HepG2 (cell line): Measurements from ENCODE around the gene NFATC1. TPM values are rescaled to one million over a fixed set of nuclear protein-coding genes. Genes with fewer than 3 reads are reported as not detected.

Experiments
- ATAC-seq: fragments of 200-7000 bp; cut with Tn5 transposase; 3 replicates; pipeline ENCODE4 v1.9.1; 2020; ENCODE audit warnings: mild to moderate bottlenecking, moderate library complexity
- BruUV-seq: library from RNA; stranded (reverse); fragments of 400-500 nt; replicated peaks from 2 replicates; lab custom pipeline; 2021; lab: Mats Ljungman, UMichigan
- CTCF ChIA-PET: fragments of 300-600 bp; formaldehyde crosslinking; extraction: SDS; loops from one replicate; lab custom pipeline; 2021; ENCODE audit warnings: low total read pairs, inconsistent platforms, low intra/inter-chr PET ratio; lab: Yijun Ruan, JAX
- POLR2A ChIA-PET: fragments of 350-600 bp; sonication (Branson Sonifier 250); formaldehyde crosslinking; loops from one replicate; lab custom pipeline; 2020; ENCODE audit warnings: antibody characterized with exemption, inconsistent platforms; lab: Yijun Ruan, JAX
- DNase-seq: peaks from one replicate; pipeline ENCODE4 v3.0.0-alpha.2; 2015; ENCODE audit warnings: low spot score
- FAIRE-seq: peaks from 3 replicates; lab custom pipeline; 2011; peaks lifted over from hg19 to GRCh38; lab: Jason Lieb, UNC
- H2AFZ ChIP-seq: one replicate; pipeline ENCODE4 v1.6.1; 2011; ENCODE audit warnings: low read length, inconsistent platforms
- H3K27ac ChIP-seq: fragments of 300-600 bp; 3 replicates; pipeline ENCODE4 v1.8.0; 2011; ENCODE audit warnings: mixed run types, mild to moderate bottlenecking, mixed read lengths, low read length, inconsistent platforms; ENCODE audit not compliant: insufficient read depth; ENCODE audit errors: extremely low read length
- H3K27me3 ChIP-seq, 2 experiments: fragments of 200-600 bp in 1 of 2; 2 replicates in 1 of 2; 3 replicates in 1 of 2; pipeline versions ENCODE4 v1.6.0 to v1.8.0; 2011; ENCODE audit warnings: low read length in 2 of 2, mild to moderate bottlenecking in 2 of 2, moderate library complexity in 2 of 2, inconsistent platforms in 1 of 2; ENCODE audit not compliant: insufficient read depth in 2 of 2, control insufficient read depth in 1 of 2
- H3K36me3 ChIP-seq, 2 experiments: fragments of 200-600 bp in 1 of 2; replicated peaks in 1 of 2; 2 replicates in 1 of 2; 3 replicates in 1 of 2; pipeline versions ENCODE4 v1.5.1 to v1.8.0; 2011; ENCODE audit warnings: low read length in 2 of 2, inconsistent platforms in 1 of 2; ENCODE audit not compliant: insufficient read depth in 2 of 2, control insufficient read depth in 1 of 2
- H3K4me1 ChIP-seq: 2 replicates; pipeline ENCODE4 v1.5.1; 2012; ENCODE audit warnings: low read length, inconsistent platforms; ENCODE audit not compliant: insufficient read depth
- H3K4me2 ChIP-seq: 2 replicates; pipeline ENCODE4 v1.6.0; 2011; ENCODE audit warnings: low read depth, low read length, inconsistent platforms
- H3K4me3 ChIP-seq, 3 experiments: fragments of 200-600 bp in 1 of 3; sonication (generic), shearing (Covaris generic) in 1 of 3; replicated peaks in 1 of 3; 2 replicates each; pipeline ENCODE4 v1.5.1; 2011 to 2016; ENCODE audit warnings: low read length in 3 of 3, inconsistent platforms in 2 of 3, low read depth in 2 of 3, mild to moderate bottlenecking in 2 of 3, control low read depth in 1 of 3, mixed read lengths in 1 of 3; ENCODE audit not compliant: insufficient read depth in 1 of 3
- H3K79me2 ChIP-seq: one replicate; pipeline ENCODE4 v1.6.1; 2011; ENCODE audit warnings: low read length, inconsistent platforms; ENCODE audit not compliant: insufficient read depth
- H3K9ac ChIP-seq: 2 replicates; pipeline ENCODE4 v1.6.0; 2011; ENCODE audit warnings: mild to moderate bottlenecking, low read depth, low read length, inconsistent platforms; ENCODE audit not compliant: insufficient read depth
- H3K9me3 ChIP-seq: 2 replicates; pipeline ENCODE4 v1.5.1; 2012; ENCODE audit warnings: mild to moderate bottlenecking, low read length
- H4K20me1 ChIP-seq: 2 replicates; pipeline ENCODE4 v1.6.0; 2011; ENCODE audit warnings: inconsistent platforms, mild to moderate bottlenecking, low read length, moderate library complexity; ENCODE audit not compliant: insufficient read depth
- CBFB ChIP-seq: sonication (generic); formaldehyde crosslinking; IDR thresholded peaks from 2 replicates; pipeline ENCODE4 v1.4.0; 2020; ENCODE audit warnings: missing genetic modification reagents
- CHD4 ChIP-seq: fragments of 200-600 bp; sonication (generic); IDR thresholded peaks from 2 replicates; pipeline ENCODE4 v1.7.0; 2017; ENCODE audit warnings: mild to moderate bottlenecking, low read length, borderline replicate concordance
- FOXK1 ChIP-seq: sonication (generic); formaldehyde crosslinking; IDR thresholded peaks from 2 replicates; pipeline ENCODE4 v1.4.0; 2020; ENCODE audit warnings: low read depth, missing genetic modification reagents, borderline replicate concordance
- JUNB ChIP-seq: sonication (generic); formaldehyde crosslinking; IDR thresholded peaks from 2 replicates; pipeline ENCODE4 v1.8.0; 2022; ENCODE audit warnings: missing genetic modification reagents, mild to moderate bottlenecking, borderline replicate concordance
- RBM22 ChIP-seq: fragments of 200-400 bp; formaldehyde crosslinking; optimal IDR thresholded peaks from 2 replicates; pipeline ENCODE3; 2017; ENCODE audit warnings: mild to moderate bottlenecking, low read length, moderate library complexity
- SETDB1 ChIP-seq: sonication (generic); formaldehyde crosslinking; IDR thresholded peaks from 2 replicates; pipeline ENCODE4 v1.5.1; 2020; ENCODE audit warnings: missing genetic modification reagents, mild to moderate bottlenecking, borderline replicate concordance
- SSRP1 ChIP-seq: IDR thresholded peaks from 2 replicates; pipeline ENCODE4 v1.6.1; 2016; ENCODE audit warnings: control low read depth
- SYNCRIP ChIP-seq: fragments of 200-400 bp; formaldehyde crosslinking; IDR thresholded peaks from 2 replicates; pipeline ENCODE4 v1.6.1; 2018; ENCODE audit warnings: mild to moderate bottlenecking, low read depth, low read length; ENCODE audit not compliant: insufficient read depth
- ZNF205 ChIP-seq: IDR thresholded peaks from 2 replicates; pipeline ENCODE4 v1.6.1; 2018; ENCODE audit warnings: missing biosample characterization, missing genetic modification reagents
- ZNF260 ChIP-seq: sonication (generic); formaldehyde crosslinking; IDR thresholded peaks from 2 replicates; pipeline ENCODE4 v1.4.0; 2020; ENCODE audit warnings: missing genetic modification reagents, low read depth, mild to moderate bottlenecking, borderline replicate concordance
- ZNF317 ChIP-seq: sonication (generic); formaldehyde crosslinking; IDR thresholded peaks from 2 replicates; pipeline ENCODE4 v1.5.0; 2020; ENCODE audit warnings: mild to moderate bottlenecking, missing genetic modification reagents
- ZNF335 ChIP-seq: sonication (generic); formaldehyde crosslinking; IDR thresholded peaks from 2 replicates; pipeline ENCODE4 v1.4.0; 2020; ENCODE audit warnings: missing genetic modification reagents
- ZNF547 ChIP-seq: sonication (generic); formaldehyde crosslinking; IDR thresholded peaks from 2 replicates; pipeline ENCODE4 v1.5.1; 2020; ENCODE audit warnings: mild to moderate bottlenecking, missing genetic modification reagents
- ZNF652 ChIP-seq: IDR thresholded peaks from 2 replicates; pipeline ENCODE4 v1.6.1; 2016; ENCODE audit warnings: low read depth, borderline replicate concordance
- WGBS: methylation state at CpG from one replicate; pipeline ENCODE4 v1.1.6; 2017; ENCODE audit warnings: low lambda C conversion rate; 5-methylcytosine and 5-hydroxymethylcytosine counted together
- in situ Hi-C: cut with HindIII; loops from 2 replicates; pipeline ENCODE4 v1.10.0; 2017; ENCODE audit warnings: low pct_unique_long_range_greater_than_20kb; ENCODE audit not compliant: extremely low pct_ligation_motif_present
- intact Hi-C: fragments of 100-400 bp; cut with micrococcal nuclease; formaldehyde crosslinking; loops from one replicate; pipeline ENCODE4 v1.10.0; 2022; ENCODE audit not compliant: unreplicated experiment
- polyA plus RNA-seq, 8 experiments: library from polyadenylated mRNA; depleted of rRNA in 3 of 8; stranded (reverse) in 7 of 8; unstranded in 1 of 8; fragments of >200 nt; fragmentation: Illumina TruSeq in 4 of 8; extraction: Trizol in 4 of 8; gene quantifications; 2 replicates each; pipeline versions ENCODE4 v1.2.1 to v1.2.3, GENCODE V29; 2011 to 2016; ENCODE audit warnings: low read depth in 4 of 8, missing spikeins in 1 of 8, mixed read lengths in 1 of 8; ENCODE audit not compliant: insufficient read depth in 1 of 8
- total RNA-seq, 5 experiments: library from RNA; depleted of rRNA; stranded (reverse); fragments of >200 nt; fragmentation: Illumina TruSeq; extraction: Trizol; gene quantifications; 2 replicates each; pipeline ENCODE4 v1.2.3, GENCODE V29; 2016; ENCODE audit warnings: low read depth in 1 of 5

NFATC1 gene
- total and polyA plus RNA-seq, 2 of the 13 experiments (the other 11 are each of a cell fraction or from before 2014, with no cell fraction given), result not detected

DNA sequence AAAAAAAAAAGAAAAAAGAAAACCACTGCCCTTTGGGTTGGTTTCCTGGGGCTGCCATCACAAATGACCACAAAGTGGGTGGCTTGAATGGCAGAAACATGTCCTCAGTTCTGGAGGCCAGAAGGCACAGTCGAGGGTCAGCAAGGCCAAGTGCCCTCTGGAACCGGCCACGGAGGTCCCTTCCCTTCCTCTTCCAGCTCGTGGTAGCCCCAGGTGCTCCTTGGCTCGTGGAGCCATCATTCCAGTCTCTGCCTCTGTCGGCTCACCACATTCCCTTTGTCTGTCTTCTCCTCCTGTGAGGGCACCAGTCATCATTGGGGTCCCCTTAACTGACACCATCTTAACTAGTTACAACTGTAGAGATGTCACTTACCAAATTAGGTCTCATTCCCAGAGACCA, 8.5 kb upstream of the NFATC1 start:
- 7% methylated on average over 4 of the region's 6 CpGs for WGBS
- TF ChIP-seq SSRP1 (no peak), ZNF652 (CRISPR knock-in tag) (no peak), ZNF335 (CRISPR knock-in tag) (no peak), FOXK1 (no peak), ZNF260 (CRISPR knock-in tag) (no peak), JUNB (no peak), ZNF317 (CRISPR knock-in tag) (no peak), CHD4 (no peak), SETDB1 (CRISPR knock-in tag) (no peak), SYNCRIP (no peak), CBFB (no peak)
- H3K27ac ChIP-seq, result no peak overlapping the region
- H3K4me3 ChIP-seq, result no peak overlapping the region
- no peak for ATAC-seq
- no peaks in the 10 kb centered on the region for H3K36me3 ChIP-seq
- DNase-seq, result no peak
- H3K4me1 ChIP-seq, result no peaks in the 10 kb centered on the region
- intact Hi-C loops, result no loop called here
- ChIA-PET POLR2A (no interaction called here), CTCF (no interaction called here)
- H3K4me2 ChIP-seq, result no peak overlapping the region
- peaks cover 3% of the 10 kb centered on the region; the same call in 1 of the 2 replicates for H4K20me1 ChIP-seq
- FAIRE-seq, result no peak
- no peak overlapping the region for H3K9ac ChIP-seq
- in situ Hi-C loops, result no loop called here
- no peak overlapping the region for H2AFZ ChIP-seq
- H3K79me2 ChIP-seq, result no peaks in the 10 kb centered on the region
- peaks cover 6 to 78% of the 10 kb centered on the region in 2 experiments; a peak in 4 of 5 replicates for H3K27me3 ChIP-seq
- no peaks in the 10 kb centered on the region for H3K9me3 ChIP-seq
- no TSS peak for BruUV-seq

DNA sequence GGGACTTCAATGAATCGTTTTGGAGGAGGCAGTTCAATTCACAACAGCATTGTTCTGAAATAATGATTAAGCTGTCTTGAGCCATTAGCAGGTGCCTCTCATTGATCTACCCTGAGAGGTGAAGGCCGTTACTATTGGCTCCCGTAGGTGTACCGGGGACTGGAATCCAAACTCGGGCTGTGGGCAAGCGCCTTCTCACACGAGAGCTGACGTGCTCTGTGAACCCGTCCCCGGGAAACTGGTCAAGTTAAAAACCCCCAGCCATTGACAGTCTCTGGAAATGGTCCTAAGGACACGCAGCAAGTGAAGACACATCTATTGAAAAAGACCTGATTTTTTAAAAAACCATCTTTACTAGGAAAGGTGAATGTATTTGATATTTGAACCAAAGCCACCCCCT, 8.1 kb upstream of the NFATC1 start:
- Histone ChIP-seq H3K9me3 (no peaks in the 10 kb centered on the region), H3K36me3 (no peaks in the 10 kb centered on the region), H3K79me2 (no peaks in the 10 kb centered on the region), H3K27me3 (peaks cover 6 to 82% of the 10 kb centered on the region in 2 experiments), H3K4me2 (no peak overlapping the region), H3K27ac (no peak overlapping the region), H3K9ac (no peak overlapping the region), H3K4me3 (no peak overlapping the region), H3K4me1 (no peaks in the 10 kb centered on the region), H4K20me1 (peaks cover 3% of the 10 kb centered on the region; the same call in 1 of the 2 replicates), H2AFZ (no peak overlapping the region)
- FAIRE-seq, result no peak
- no peak for ATAC-seq
- intact Hi-C loops (no loop called here), in situ Hi-C loops (no loop called here)
- POLR2A ChIA-PET, result no interaction called here
- CTCF ChIA-PET, result no interaction called here
- BruUV-seq, result no TSS peak
- no peak for DNase-seq
- TF ChIP-seq RBM22 (no peak), ZNF547 (CRISPR knock-in tag) (no peak), ZNF205 (no peak)
- 3% methylated on average over 9 of the region's 11 CpGs for WGBS
